Muscle of leg (tissue), 11 donors: ENCODE measurements around the gene ZDHHC11. TPM values are rescaled to one million over a fixed set of nuclear protein-coding genes. Genes with fewer than 3 reads are reported as not detected.
A peak's percentile ranks its signal among the peaks of the same experiment; 100 is the strongest.
"Not testable (repeated sequence)": the region's sequence is repeated elsewhere in the genome, so short reads cannot be mapped to it uniquely, and the experiment has no call there.

Experiments
- DNase-seq: peaks from one replicate; pipeline ENCODE4 v3.0.0; 2013
- H3K27ac ChIP-seq: one replicate; pipeline ENCODE4 v1.5.1; 2013; ENCODE audit warnings: mild to moderate bottlenecking, low read length, control low read depth
- H3K27me3 ChIP-seq: one replicate; pipeline ENCODE4 v1.6.1; 2013; ENCODE audit warnings: low read length; ENCODE audit not compliant: control insufficient read depth, insufficient read depth
- H3K36me3 ChIP-seq: one replicate; pipeline ENCODE4 v1.6.1; 2013; ENCODE audit warnings: low read length; ENCODE audit not compliant: control insufficient read depth, insufficient read depth
- H3K4me1 ChIP-seq: one replicate; pipeline ENCODE4 v1.6.1; 2013; ENCODE audit warnings: low read length; ENCODE audit not compliant: control insufficient read depth, insufficient read depth
- H3K4me3 ChIP-seq: one replicate; pipeline ENCODE4 v1.5.1; 2013; ENCODE audit warnings: low read length, control low read depth
- H3K9me3 ChIP-seq: replicated peaks from 2 replicates; pipeline ENCODE4 v1.6.1; 2013; ENCODE audit warnings: low read depth, low read length; ENCODE audit not compliant: control insufficient read depth
- WGBS: methylation state at CpG from one replicate; pipeline ENCODE4 v1.1.5; 2013; ENCODE audit warnings: missing lambda C conversion rate; ENCODE audit not compliant: insufficient coverage; 5-methylcytosine and 5-hydroxymethylcytosine counted together
- polyA plus RNA-seq, 8 donors: library from polyadenylated mRNA; unstranded; fragments of 120-200 nt; gene quantifications; one replicate each; pipeline versions ENCODE4 v1.2.1 to v1.2.3, GENCODE V29; 2013; ENCODE audit warnings: inconsistent platforms in 1 of 8, low replicate concordance in 1 of 8; ENCODE audit not compliant: insufficient read length in 8 of 8, insufficient read depth in 1 of 8
- total RNA-seq: library from RNA; stranded (reverse); fragments of 120-200 nt; gene quantifications from one replicate; pipeline ENCODE4 v1.2.4, GENCODE V29; 2013

The ZDHHC11 gene
- total and polyA plus RNA-seq, 9 donors = 2.8 to 24.9 (median 10.5) TPM

DNA sequence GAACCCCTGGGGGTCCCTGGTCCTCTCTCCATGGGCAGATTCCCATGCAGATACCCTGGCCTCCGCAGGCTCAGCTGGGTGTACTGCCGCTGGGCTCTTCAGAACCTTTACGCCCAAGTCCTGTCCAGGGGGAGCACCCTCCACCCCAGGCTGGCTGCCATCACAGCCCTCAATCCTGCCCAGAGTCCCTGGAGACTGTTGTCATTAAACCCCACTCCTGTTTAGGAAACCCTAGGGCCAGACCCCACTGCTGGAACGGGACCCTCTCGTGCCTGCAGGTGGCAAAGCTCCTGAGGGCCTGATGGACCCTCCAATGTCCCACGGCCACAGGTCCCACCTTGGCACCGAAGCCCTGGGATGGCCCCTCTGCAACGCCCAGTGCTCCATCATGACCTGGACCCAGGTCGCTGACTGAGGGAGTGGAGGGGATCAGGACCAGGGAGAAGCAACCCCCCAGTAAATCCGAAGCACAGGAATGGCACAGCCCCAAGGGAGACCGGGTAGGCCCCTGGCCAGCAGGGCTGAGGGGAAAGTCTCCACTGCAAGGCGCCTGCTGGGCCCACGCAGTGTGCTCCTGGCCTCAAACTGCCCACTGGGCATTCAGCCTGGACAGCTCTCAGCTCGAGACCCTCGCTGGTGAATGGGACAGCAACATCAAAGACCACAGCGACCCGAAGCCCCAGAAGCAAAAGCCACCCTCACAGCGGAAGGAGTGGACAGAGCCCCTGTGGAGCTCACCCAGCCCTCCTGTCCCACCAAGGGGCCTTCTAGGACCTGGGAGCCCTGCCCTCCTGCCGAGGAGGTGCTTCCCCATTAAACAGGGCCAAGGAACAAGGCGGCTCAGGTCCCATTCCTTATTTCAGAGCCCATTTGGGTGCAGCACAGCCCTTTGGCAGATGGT lies 74.6 kb downstream of the ZDHHC11 start:
- 81% methylated on average over 14 of the region's 20 CpGs for WGBS
- H3K9me3 ChIP-seq = no peaks in the 10 kb centered on the region

DNA sequence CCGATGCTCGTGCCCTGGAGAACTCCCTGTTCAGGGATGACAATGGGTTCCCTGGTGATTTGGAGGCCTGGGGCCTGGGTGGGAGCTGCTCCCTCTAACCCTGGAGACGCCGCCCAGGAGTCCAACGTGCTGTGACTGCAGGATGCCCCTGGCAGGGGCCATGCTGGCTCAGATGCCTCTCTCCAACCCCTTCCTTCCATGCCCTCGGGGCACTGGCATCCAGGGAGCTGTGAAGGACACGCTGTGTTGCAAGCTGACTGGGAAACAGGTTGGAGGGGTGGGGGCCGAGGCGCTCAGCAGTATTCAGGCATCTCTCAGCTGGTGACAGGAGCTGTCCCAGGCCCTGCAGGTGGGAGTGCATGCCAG lies 75.2 kb downstream of the ZDHHC11 start:
- not testable (repeated sequence) for DNase-seq, H3K27ac ChIP-seq, H3K9me3 ChIP-seq, H3K4me3 ChIP-seq, H3K36me3 ChIP-seq, H3K27me3 ChIP-seq
- 80% methylated on average over 5 of the region's 9 CpGs for WGBS
- H3K4me1 ChIP-seq = peaks cover 17% of the 10 kb centered on the region

More for the DNA sequence above, 74.6 kb downstream of the ZDHHC11 start:
- peaks cover 17% of the 10 kb centered on the region for H3K4me1 ChIP-seq
- no peak for DNase-seq
- peak overlapping the region; percentile 19 for H3K4me3 ChIP-seq
- H3K27me3 ChIP-seq = peaks cover 6% of the 10 kb centered on the region
- no peak overlapping the region for H3K27ac ChIP-seq
- H3K36me3 ChIP-seq = no peaks in the 10 kb centered on the region

DNA sequence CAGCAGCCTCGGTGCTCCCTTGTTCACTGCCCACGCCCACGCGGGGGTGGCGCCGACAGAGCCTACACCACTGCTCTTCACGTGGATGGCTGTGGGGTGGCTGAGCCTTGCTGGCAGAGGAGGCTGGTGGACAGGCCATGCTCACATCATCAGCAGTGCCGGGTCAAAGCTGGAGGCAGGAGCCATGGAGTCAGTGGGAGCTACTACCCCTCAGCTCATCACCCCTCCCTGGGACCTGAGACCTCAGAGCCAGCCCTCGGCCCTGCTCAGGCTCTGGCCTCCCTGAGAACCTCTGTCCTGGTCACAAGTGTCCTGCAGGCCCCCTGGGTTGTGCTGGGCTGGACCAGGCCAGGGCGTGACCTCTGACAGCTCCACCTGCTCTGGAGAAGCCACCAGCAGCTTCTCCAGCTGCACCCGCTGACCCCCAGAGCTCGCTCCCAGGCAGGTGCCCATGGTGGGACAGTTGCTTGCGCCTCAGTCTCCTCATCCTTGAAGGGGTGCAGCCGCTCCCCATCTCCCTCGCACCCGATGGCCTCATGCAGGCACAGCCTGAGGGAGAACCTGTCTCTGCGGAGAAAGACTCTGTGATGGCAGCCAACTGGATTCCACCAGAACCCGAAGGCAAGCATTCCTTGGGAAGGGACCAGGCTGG lies 75.8 kb downstream of the ZDHHC11 start:
- H3K27me3 ChIP-seq, H3K27ac ChIP-seq, DNase-seq, H3K4me3 ChIP-seq, H3K9me3 ChIP-seq, H3K36me3 ChIP-seq: not testable (repeated sequence)
- WGBS = 87% methylated on average over 15 of the region's 18 CpGs
- H3K4me1 ChIP-seq = peaks cover 17% of the 10 kb centered on the region

DNA sequence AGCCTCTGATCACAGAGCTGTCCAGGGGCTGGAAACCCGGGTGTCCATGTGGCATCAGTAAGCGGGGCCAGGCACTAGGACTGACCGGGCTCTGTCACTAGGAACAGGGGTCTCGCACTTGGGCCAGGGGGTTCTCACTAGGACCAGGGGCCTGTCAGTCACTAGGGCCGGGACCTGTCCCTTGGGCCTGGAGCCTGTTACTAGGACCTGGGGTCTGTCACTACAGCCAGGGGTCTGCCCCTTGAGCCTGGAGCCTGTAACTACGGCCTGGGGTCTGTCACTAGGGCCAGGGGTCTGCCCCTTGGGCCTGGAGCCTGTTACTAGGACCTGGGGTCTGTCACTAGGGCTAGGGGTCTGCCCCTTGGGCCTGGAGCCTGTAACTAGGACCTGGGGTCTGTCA lies 76.5 kb downstream of the ZDHHC11 start:
- H3K27ac ChIP-seq, H3K9me3 ChIP-seq, H3K27me3 ChIP-seq, H3K36me3 ChIP-seq, DNase-seq, H3K4me3 ChIP-seq: not testable (repeated sequence)
- 81% methylated on average over 6 of the region's 6 CpGs for WGBS
- peaks cover 17% of the 10 kb centered on the region for H3K4me1 ChIP-seq

DNA sequence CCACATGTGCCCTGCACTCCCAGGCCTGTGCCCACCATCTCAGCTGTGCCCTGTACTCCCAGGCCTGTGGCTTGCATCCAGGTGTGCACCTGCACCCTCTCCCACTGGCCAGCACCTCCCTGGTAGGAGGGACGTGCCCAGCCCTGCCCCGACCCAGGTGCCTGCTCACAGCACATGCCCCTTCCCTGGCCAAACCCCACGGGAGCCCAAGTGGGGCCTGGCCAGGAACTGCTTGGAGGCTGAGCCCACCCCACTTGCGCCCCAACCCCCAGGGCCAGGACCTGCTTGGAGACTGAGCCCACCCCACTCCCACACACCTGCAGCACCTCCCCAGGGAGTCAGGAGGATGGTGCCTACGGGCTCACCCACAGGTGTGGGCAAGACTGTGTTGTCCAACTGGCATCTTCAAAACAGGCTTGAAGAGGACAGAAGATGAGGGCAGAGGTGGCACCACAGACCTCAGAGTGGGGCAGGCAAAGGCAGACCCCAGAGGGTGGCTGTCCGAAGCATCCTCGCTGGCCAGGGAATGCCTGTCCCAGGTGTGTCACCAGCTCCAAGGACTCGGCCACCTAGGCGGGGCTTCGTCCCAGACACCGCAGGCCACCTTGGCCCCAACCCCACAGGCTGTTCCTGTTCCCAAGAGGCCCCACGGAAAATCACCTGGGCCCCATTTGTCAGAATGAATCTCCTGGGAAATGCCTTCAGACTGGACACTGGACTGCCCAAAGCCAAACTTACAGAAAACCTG lies 77.1 kb downstream of the ZDHHC11 start:
- Histone ChIP-seq H3K4me3 (no peak overlapping the region), H3K27me3 (peaks cover 6% of the 10 kb centered on the region), H3K27ac (no peak overlapping the region), H3K9me3 (no peaks in the 10 kb centered on the region), H3K4me1 (peaks cover 17% of the 10 kb centered on the region), H3K36me3 (no peaks in the 10 kb centered on the region)
- 95% methylated on average over 4 of the region's 12 CpGs for WGBS
- DNase-seq = no peak

DNA sequence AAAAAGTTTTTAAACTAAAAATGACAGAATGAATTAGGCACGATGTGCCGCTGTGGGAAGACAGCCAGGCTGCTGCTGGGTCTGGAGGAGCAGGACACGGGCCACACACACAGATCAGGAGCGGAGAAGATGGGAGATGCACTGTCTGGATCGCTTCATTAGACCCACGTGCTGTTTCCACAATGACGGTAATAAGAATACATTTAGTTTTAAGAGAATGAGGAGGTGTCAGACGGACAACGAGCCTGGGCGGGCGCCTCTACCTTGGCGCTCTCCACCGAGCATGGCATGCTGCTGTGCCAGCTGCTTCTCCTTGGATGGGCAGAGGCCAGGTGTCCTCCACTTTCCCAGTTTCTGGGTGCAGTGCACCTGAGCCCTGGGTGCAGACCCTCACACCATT lies 77.9 kb downstream of the ZDHHC11 start:
- not testable (repeated sequence) for H3K27ac ChIP-seq, H3K4me3 ChIP-seq, H3K9me3 ChIP-seq, H3K27me3 ChIP-seq, DNase-seq, H3K36me3 ChIP-seq
- WGBS = 72% methylated on average over 13 of the region's 13 CpGs
- H3K4me1 ChIP-seq = peaks cover 17% of the 10 kb centered on the region

DNA sequence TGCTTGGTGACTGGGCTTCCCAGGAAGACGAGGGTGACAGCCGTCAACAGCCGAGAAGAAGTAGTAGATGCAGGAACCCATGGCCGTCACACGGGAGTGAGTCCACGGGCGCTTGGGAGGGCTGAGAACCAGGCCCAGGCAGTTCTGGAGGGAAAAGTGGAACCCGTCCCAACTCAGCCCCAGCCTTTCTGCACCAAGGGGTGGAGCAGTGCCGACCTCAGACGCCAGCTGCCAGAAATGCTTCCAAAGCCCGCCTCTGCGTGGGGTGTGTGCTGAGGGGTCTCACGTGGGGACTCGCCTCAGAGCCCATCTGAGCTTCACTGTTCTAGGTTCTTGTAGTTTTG lies 78.3 kb downstream of the ZDHHC11 start:
- not testable (repeated sequence) for DNase-seq
- WGBS = no CpG with 5 or more reads among the region's 14 CpGs

DNA sequence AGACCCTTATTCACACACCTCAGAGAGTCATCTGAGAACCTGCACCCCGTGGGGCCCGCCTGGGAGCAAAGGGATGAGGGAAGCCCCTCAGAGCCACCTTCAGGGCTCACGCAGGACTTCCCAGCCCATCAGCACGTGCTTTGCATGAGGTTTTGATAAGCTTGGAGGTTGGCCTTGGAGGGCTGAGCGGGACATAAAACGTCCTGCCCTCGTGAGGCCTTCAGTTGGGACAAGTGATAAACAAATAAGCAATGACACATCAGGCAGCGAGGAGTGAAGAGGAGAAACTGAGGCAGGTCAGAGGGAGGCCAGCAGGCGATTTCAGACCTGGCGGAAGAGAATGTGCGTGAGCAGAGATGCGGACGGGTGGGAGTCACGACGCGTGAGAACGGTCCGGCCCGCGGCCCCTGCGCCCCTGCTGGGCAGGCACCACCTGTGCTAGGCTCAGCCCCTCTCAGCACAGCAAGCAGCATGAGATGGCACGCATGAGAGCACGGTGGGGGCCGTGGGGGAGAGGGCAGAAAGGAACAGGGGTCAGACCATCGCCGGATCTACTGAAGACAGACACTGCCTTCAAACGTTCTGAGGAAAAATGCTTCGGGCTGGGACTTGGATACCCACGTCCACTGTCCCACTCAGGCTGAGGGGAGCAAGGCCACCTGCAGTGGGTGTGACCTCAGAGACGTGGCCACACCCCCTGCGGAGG lies 78.8 kb downstream of the ZDHHC11 start:
- not testable (repeated sequence) for H3K4me3 ChIP-seq, H3K36me3 ChIP-seq, H3K27ac ChIP-seq, H3K9me3 ChIP-seq, DNase-seq, H3K27me3 ChIP-seq
- WGBS = no CpG with 5 or more reads among the region's 31 CpGs
- H3K4me1 ChIP-seq = peaks cover 13% of the 10 kb centered on the region

More for the DNA sequence above, 78.3 kb downstream of the ZDHHC11 start:
- H3K4me1 ChIP-seq = peaks cover 17% of the 10 kb centered on the region
- not testable (repeated sequence) for H3K4me3 ChIP-seq, H3K36me3 ChIP-seq, H3K9me3 ChIP-seq, H3K27ac ChIP-seq, H3K27me3 ChIP-seq

DNA sequence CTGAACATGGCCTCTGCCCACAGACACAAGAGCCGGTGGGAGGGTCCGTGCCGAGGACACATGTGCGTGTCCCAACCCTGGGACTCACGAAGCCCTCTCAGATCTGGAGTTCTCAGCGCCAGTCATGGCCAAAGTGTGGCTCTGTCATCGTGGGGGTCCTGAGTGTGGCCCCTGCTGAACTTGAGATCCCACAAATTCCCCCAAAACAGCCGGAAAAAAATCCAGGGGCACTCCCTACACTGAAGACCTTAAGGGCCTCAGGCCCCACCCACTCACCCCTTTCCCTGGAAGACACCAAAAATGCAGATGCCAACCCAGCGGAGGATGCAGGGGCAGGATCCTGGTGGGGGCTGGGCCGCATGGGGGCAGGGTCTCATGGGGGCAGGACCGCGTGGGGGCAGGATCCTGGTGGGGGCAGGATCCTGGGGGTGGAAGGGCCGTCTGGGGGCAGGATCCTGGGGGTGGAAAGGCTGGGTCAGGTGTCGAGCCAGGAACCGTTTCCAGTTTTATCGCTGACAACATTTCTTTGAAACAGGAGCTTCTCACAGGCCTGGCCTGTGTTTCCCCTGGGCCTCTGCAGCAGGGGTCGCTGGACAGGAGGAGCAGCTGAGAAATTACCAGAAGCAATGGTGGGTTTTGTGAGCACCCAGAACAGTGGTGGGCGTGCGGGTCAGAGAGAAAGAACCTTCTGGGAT lies 79.6 kb downstream of the ZDHHC11 start:
- DNase-seq, H3K36me3 ChIP-seq: not testable (repeated sequence)
- whole genome bisulfite sequencing = 87% methylated on average over 7 of the region's 19 CpGs

More for the DNA sequence above, 79.6 kb downstream of the ZDHHC11 start:
- H3K4me1 ChIP-seq, H3K4me3 ChIP-seq, H3K27me3 ChIP-seq, H3K27ac ChIP-seq, H3K9me3 ChIP-seq: not testable (repeated sequence)
